Esophagus squamous epithelium (tissue), 4 donors: ENCODE data around the gene CDC42EP2.

ENCODE experiments used
- POLR2A ChIP-seq, 4 donors: fragments of 450-650 bp; IDR thresholded peaks; one replicate each; pipeline ENCODE4 v1.6.1; 2017; ENCODE audit warnings: antibody characterized with exemption in 4 of 4, mild to moderate bottlenecking in 4 of 4, moderate library complexity in 3 of 4
- TF ChIP-seq, protein P1 (sequence below), 6 experiments: fragments of 450-650 bp in 4 of 6; fragments of 200-600 bp in 2 of 6; sonication (generic) in 2 of 6; IDR thresholded peaks; one replicate each; pipeline ENCODE4 v1.5.1; 2016 to 2019; ENCODE audit warnings: antibody characterized with exemption in 6 of 6, mild to moderate bottlenecking in 4 of 6, moderate library complexity in 4 of 6

- TF ChIP-seq, protein P1, sequence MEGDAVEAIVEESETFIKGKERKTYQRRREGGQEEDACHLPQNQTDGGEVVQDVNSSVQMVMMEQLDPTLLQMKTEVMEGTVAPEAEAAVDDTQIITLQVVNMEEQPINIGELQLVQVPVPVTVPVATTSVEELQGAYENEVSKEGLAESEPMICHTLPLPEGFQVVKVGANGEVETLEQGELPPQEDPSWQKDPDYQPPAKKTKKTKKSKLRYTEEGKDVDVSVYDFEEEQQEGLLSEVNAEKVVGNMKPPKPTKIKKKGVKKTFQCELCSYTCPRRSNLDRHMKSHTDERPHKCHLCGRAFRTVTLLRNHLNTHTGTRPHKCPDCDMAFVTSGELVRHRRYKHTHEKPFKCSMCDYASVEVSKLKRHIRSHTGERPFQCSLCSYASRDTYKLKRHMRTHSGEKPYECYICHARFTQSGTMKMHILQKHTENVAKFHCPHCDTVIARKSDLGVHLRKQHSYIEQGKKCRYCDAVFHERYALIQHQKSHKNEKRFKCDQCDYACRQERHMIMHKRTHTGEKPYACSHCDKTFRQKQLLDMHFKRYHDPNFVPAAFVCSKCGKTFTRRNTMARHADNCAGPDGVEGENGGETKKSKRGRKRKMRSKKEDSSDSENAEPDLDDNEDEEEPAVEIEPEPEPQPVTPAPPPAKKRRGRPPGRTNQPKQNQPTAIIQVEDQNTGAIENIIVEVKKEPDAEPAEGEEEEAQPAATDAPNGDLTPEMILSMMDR (IDR thresholded peaks at IDR 0.05): no peak
- TF ChIP-seq POLR2A (IDR thresholded peaks at IDR 0.05): no peak
Measured at GRCh38 chr11:65351511-65351910, 36.8 kb downstream of the CDC42EP2 start.
